Mononuclear cell (primary cell): ENCODE data around the gene GLS2. TPM values are rescaled to one million over a fixed set of nuclear protein-coding genes. Genes with fewer than 3 reads are reported as not detected.

Source experiments
- H3K27me3 ChIP-seq: 2 replicates; pipeline ENCODE4 v1.6.0; 2011; ENCODE audit warnings: low read length, control low read depth; ENCODE audit not compliant: insufficient read depth
- H3K4me1 ChIP-seq: 2 replicates; pipeline ENCODE4 v1.5.1; 2011; ENCODE audit warnings: mild to moderate bottlenecking, low read length, control low read depth; ENCODE audit not compliant: insufficient read depth
- H3K4me3 ChIP-seq: 2 replicates; pipeline ENCODE4 v1.5.1; 2011; ENCODE audit warnings: mild to moderate bottlenecking, low read length, moderate library complexity
- H3K9me3 ChIP-seq: 2 replicates; pipeline ENCODE4 v1.5.1; 2011; ENCODE audit warnings: low read depth, mild to moderate bottlenecking, control low read depth, low read length
- total RNA-seq: library from RNA; depleted of rRNA; stranded (reverse); fragments of >200 nt; gene quantifications from one replicate; pipeline ENCODE4 v1.2.3, GENCODE V29; 2012

Gene GLS2
- total RNA-seq, 1 donor, result 1.2 TPM

DNA sequence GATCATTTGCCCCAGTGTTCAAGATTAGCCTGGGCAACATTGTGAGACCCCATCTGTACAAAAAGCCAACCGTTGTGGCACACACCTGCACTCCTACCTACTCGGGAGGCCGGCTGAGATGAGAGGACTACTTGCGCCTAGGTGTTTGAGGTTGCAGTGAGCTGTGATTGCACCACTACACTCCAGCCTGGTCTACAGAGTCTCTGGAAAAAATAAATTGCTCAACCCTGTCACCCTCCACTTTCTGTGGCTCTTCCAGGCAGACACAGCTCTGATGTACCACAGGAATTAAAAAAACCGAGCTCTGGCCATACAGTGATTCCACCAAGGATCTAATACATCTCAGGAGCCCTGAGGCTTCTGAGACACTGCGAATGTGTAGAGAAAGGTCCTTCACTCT, 53.1 kb downstream of the GLS2 start:
- Histone ChIP-seq H3K4me1 (no peaks in the 10 kb centered on the region), H3K27me3 (no peaks in the 10 kb centered on the region), H3K4me3 (no peak overlapping the region), H3K9me3 (no peaks in the 10 kb centered on the region)

DNA sequence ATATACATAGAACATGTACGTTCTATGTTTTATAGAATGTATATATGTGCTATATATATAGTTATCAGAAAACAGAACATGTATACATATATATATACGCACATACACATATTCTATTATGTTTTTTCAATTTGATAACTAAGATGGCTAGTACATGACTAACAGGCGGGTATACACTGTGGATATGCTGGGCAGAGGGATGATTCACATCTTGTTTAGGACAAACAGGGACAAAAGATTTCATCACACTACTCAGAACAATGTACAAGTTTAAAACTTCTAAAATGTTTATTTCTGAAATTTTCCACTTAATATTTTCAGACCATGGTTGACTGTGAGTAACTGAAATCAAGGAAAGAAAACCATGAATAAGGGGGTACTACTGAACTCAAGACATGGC, 56.1 kb downstream of the GLS2 start:
- H3K27me3 ChIP-seq, result no peaks in the 10 kb centered on the region
- H3K4me1 ChIP-seq, result no peaks in the 10 kb centered on the region

DNA sequence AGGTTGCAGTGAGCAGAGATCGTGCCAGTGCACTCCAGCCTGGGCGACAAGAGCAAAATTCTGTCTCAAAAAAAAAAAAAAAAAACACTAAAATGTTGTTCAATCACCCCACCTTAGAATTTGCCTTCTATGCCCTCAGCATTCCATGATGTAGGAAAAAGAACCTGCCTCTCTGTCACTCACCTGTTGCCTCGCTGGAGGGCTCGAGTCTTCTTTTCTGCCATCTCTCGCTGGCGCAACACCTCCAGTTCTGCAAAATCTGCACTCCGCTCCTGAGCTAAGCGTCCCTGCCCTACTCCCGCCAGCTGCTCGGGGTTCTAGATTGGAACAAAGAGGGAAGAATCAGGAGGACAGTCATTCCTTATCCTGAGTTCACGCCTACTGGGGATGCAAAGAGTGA, 56.7 kb downstream of the GLS2 start:
- Histone ChIP-seq H3K9me3 (no peaks in the 10 kb centered on the region), H3K27me3 (no peaks in the 10 kb centered on the region), H3K4me1 (no peaks in the 10 kb centered on the region), H3K4me3 (no peak overlapping the region)

More for the DNA sequence above, 56.1 kb downstream of the GLS2 start:
- H3K9me3 ChIP-seq, result no peaks in the 10 kb centered on the region
- H3K4me3 ChIP-seq, result no peak overlapping the region

DNA sequence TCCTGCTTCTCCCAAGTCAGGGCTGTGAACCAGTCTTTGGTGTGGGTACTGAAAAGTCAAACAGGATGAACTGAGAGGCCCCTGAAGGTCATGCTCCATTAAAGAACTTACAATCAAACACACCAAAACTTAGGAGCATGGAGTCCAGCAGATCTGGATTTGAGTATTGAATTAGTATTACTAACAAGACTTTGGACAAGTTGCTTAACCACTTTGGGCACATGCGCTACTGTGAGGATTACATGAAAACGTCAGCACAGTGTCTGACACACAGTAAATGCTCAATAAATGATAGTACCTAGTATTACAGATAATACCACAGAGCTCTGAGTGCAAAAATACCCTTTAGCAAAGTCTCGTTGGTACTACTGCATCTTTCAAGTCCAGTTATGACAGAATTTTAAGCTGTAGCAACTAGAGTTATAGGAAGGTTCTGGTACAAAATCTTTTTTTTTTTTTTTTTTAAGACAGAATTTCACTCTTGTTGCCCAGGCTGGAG, 62.0 kb downstream of the GLS2 start:
- H3K4me1 ChIP-seq, result no peaks in the 10 kb centered on the region
- no peaks in the 10 kb centered on the region for H3K9me3 ChIP-seq
- H3K27me3 ChIP-seq, result no peaks in the 10 kb centered on the region
- no peak overlapping the region for H3K4me3 ChIP-seq

DNA sequence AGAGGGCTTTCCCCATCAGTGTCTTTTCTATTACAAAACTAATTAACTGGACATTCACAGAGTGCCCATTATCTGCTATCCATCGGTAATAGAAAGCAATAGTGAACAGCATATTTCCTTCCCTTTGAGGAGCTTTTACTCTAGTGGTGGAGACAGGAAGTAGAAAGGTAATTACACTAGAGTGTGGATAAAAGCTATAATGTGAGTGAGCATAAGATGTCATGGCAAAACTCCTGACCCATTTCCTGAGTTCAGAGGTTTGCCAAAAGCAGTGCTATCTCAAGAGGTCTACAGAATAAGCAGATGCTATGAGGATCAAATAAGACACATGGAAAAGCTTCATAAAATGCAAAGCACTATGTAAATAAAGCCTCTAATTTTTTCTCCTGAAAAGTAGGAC, 62.8 kb downstream of the GLS2 start:
- Histone ChIP-seq H3K27me3 (no peaks in the 10 kb centered on the region), H3K4me3 (no peak overlapping the region), H3K9me3 (no peaks in the 10 kb centered on the region), H3K4me1 (no peaks in the 10 kb centered on the region)

Other genes starting within 250 kb of the GLS2 start
- 8.4 TPM for gene ANKRD52, start 229.8 kb downstream of the GLS2 start, total RNA-seq
- gene COQ10A, start 221.2 kb downstream of the GLS2 start, total RNA-seq, result 14.8 TPM
- 148 TPM for gene CS, start 187.8 kb downstream of the GLS2 start, total RNA-seq
- 22.6 TPM for gene CNPY2, start 172.2 kb downstream of the GLS2 start, total RNA-seq
- gene PAN2, start 154.2 kb downstream of the GLS2 start, total RNA-seq, result 39.8 TPM
- gene IL23A, start 149.3 kb downstream of the GLS2 start, total RNA-seq, result 23.5 TPM
- 95.2 TPM for gene STAT2, start 128.1 kb downstream of the GLS2 start, total RNA-seq
- gene APOF, start 125.3 kb downstream of the GLS2 start, total RNA-seq, result not detected
- 1.3 TPM for gene TIMELESS, start 38.7 kb downstream of the GLS2 start, total RNA-seq
- gene MIP, start 33.5 kb downstream of the GLS2 start, total RNA-seq, result not detected
- 2.9 TPM for gene SPRYD4, start 19.6 kb downstream of the GLS2 start, total RNA-seq
- gene RBMS2, start 33.7 kb upstream of the GLS2 start, total RNA-seq, result 1.5 TPM
- 156 TPM for gene BAZ2A, start 142.2 kb upstream of the GLS2 start, total RNA-seq
- 253 TPM for gene ATP5F1B, start 157.8 kb upstream of the GLS2 start, total RNA-seq
- gene PTGES3, start 200.1 kb upstream of the GLS2 start, total RNA-seq, result 78.4 TPM
- gene NACA, start 237.1 kb upstream of the GLS2 start, total RNA-seq, result 2,113 TPM